Left cardiac atrium (tissue), 4 donors: Measurements from ENCODE around the gene AVL9. TPM values are rescaled to one million over a fixed set of nuclear protein-coding genes. Genes with fewer than 3 reads are reported as not detected.
A peak's percentile ranks its signal among the peaks of the same experiment; 100 is the strongest.
"Not testable (repeated sequence)": the region's sequence is repeated elsewhere in the genome, so short reads cannot be mapped to it uniquely, and the experiment has no call there.

Source experiments
- ATAC-seq, 2 donors: fragments of 200-7000 bp; cut with Tn5 transposase; one replicate each; pipeline ENCODE4 v1.9.1; 2020; ENCODE audit warnings: mild to moderate bottlenecking in 2 of 2, moderate library complexity in 2 of 2
- DNase-seq: peaks from one replicate; pipeline ENCODE4 v3.0.0-alpha.2; 2020
- intact Hi-C, 2 donors: fragments of 100-400 bp; cut with DNase I; formaldehyde crosslinking; loops; one replicate each; pipeline versions ENCODE4 v1.14.1 to v1.15.1; 2022 to 2023
- total RNA-seq, 2 donors: library from RNA; stranded (reverse); fragmentation: NEBNext Ultra II Directional; extraction: Animal tissue kit (Norgen Biotek cat#: 25700); gene quantifications; one replicate each; pipeline ENCODE4 v1.2.1, GENCODE V29; 2021
- donor health status: DM: no; HTN: yes; CAD: no.
- donor health status: DM: no; HTN: yes; CAD: no; lungs with severe emphysema.
- donor health status: DM: yes; HTN: yes; CAD: no.
- donor health status: Dilated cardiomyopathy.

The AVL9 gene
- total RNA-seq, 2 donors from 2014 or later = 14.6 to 24.1 TPM

DNA sequence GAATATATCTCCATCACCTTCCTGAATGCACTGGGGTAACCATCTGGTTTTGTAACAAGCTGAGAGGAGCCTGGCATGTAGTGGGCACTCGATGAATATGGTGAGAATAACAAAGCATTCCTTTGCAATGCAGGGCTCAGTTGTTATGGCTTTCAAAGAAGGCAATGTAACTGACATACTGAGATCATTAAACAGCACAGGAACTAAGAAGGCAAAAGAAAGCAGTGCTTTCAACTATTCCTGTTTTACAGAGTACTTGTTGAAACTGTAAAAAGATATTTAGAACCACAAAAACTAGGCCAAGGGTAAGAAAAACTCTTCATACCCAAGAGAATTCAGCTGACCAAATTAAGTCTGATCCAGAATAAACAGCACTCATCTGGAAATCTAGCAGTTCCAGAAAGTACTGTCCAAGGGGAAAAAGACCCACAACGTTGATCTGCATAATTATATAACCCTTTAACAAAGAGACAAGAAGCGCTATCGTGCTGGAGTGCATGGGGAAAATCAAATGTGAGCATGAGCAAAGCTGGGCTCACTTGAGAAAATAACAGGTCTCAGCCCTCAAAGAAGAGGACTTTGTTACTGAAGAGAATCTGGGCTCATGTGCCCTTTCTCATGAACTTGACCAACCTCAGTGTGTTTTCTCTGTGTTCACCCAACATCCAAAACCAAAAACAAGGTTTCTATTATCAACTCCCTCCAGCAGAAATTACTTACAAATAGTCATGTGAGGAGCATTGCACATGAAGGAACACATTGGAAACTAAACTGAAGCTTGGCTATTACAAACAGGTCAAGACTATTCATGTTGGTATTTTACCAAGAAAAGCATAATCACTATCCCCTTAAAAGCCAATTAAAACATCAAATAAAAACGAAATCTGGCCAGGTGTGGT is 116.2 kb downstream of the AVL9 start:
- no peak for DNase-seq
- intact Hi-C loops = no loop called here
- peak; percentile 75 to 77 for ATAC-seq

DNA sequence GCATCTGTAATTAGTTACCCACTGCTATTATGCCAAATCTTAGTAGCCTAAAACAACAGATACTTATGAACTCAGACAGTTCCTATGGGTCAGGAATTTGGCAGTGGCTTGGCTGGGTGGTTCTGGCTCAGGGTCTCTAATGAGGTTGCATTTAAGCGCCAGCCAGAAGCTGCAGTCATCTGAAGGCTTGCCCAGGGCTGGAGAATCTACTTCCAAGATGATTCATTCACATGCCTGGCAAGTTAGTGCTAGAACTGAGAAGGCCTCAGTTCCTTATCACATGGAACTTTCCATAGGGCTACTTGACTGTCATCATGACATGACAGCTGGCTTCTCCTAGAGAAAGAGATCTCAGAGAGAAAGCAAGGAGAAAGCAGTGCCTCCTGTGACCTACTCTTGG is 121.3 kb downstream of the AVL9 start:
- intact Hi-C loops = no loop called here
- ATAC-seq (peak; percentile 68 to 97), DNase-seq (peak; percentile 75)

DNA sequence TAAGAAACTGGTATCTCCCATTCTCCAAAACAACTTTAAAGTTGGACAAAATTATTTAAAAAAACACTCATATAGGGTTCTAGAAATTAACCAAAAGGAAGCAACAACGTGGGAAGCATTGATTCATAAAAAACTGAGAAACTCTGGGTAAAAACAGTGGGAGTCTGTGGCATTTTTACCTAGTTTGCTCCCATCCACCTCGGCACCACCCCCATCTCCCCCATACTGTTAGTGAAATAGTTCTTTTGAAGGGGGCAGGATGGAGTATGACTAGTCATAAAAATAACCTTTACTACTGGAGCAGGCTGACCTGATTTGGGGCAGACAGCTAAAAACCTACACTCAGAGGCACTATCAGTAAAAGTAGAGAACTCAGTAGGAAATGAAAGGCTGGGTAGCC is 123.2 kb downstream of the AVL9 start:
- ATAC-seq (no peak), DNase-seq (no peak)
- intact Hi-C loops = no loop called here

DNA sequence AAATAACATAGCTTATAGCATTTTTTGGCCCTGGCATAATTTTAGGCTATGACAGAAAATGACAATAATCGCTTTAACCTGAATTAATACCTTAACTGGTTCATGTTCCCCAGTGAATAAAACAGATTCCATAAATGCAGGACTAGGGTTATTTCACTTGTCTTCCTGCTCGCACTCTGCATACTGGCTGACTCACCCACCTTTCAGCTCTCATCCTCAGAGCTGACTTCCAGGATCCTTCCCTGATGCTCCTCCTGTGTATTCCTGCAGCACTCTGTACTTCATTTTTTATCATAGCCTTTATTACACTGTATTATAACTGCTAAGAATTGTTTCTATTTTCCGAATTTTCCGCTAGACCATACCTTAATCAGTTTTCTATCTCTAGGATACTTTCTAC is 123.7 kb downstream of the AVL9 start:
- ATAC-seq (no peak), DNase-seq (no peak)
- intact Hi-C loops = no loop called here

DNA sequence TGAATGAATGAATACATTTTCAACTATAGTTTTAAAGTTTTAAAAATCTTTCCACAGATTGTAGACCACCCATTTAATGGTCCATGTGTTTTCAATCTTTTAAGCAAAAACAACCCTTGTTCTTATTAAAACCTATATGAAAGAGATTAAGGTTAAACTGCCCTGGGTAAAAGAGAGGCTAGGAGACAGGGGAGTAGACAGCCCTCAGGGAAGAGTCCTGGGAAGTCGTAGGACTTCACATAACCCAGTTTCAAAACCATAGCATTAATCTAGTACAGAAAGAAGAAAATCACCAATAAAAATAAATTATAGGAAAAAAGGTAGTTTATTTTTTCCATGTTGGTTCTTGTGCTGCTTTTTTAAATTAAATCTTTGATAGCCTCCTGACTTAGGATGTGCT is 124.1 kb downstream of the AVL9 start:
- intact Hi-C loops, DNase-seq, ATAC-seq: not testable (repeated sequence)

DNA sequence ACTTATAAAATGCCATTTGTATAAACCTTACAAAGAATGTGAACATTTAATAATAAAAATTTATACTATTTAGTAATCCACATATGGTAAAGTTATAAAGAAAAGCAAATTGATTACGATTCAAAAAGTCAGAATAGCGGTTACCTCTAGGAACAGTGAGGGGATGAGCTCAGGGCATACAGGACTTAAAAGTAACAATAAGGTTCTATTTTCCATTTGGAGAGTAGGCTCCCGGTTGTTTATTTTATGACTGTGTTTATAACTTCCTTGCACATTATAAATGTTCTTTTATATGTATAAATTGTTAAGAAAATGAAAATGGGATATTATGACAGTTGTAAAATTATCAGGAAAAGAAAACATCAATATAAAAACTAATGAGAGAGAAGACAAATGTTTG is 135.7 kb downstream of the AVL9 start:
- DNase-seq (no peak), ATAC-seq (no peak)
- intact Hi-C loops = no loop called here

DNA sequence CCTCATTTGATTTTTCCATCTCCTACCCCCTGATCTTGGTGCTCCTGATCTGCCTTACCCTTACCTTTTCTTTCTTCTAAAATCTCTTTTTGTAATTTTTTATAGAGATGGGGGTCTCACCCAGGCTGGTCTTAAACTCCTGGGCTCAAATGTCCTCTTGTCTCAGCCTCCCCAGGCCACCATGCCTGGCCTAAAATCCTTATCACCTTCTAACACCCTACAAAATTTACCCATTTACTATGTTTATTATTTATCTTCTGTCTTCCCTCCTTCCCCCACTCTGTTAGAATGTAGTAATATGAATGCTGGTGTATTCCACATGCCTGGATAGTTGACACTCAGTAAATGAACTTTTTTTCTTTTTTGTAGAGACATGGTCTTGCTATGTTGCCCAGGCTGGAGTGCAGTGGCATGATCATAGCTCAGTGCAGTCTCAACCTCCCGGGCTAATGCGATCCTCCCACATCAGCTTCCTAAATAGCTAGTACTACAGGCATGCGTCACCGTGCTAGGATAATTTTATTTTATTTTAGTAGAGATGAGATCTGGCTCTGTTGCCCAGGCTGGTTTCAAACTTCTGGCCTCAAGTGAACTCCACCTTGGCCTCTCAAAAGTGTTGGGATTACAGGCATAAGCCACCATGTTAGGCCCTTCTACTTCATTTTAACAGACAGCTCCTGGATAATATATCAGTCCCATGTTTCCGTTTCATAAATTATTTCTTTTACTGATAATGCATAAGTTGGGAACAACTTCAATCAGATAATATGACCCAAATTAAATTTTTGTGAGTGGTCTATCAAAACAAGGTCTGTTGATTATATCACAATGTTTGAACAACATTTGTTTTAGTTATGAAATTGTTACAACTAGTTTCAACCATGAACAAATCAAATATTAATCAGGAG is 136.6 kb downstream of the AVL9 start:
- DNase-seq, intact Hi-C loops, ATAC-seq: not testable (repeated sequence)

DNA sequence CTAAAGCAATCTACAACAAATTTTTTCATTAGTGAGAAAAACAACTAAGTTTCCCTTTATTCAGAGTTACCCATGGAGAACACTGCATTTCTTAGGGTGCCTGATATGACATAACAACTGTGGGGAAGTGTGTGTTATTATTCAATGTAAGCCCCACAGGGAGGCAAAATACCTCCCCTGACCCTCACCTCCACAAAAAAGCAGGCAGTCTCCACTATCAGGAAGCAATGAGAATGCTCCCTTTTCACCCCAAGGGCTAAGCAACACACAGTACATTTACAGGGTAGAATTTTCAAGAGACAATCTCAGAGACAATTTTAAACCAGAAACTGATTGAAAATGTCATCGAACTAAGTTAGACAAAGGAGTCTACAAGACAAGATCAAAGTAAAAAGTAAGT is 138.2 kb downstream of the AVL9 start:
- DNase-seq, intact Hi-C loops, ATAC-seq: not testable (repeated sequence)

DNA sequence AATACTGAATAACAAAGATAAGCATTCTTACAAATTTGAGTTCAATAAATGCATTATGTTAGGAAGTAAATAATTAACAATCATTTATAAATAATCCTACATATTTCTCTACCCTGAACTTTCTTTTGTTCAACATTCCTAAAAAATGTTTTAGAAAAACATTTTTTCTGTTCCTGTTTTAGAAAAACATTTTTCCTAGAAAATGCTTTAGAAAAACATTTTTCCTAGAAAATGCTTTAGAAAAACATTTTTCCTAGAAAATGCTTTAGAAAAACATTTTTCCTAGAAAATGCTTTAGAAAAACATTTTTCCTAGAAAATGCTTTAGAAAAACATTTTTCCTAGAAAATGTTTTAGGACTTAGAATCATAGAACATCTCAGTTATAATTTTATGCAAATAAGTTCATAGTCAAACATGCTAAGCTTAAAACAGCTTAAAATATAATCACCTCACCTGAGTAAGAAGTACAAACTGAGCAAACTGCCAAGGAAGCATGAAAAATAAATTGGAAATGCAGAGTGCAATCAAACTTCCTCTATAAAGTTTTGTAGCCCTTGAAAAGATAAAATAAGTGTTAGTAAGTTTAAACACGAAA is 139.6 kb downstream of the AVL9 start:
- ATAC-seq, DNase-seq, intact Hi-C loops: not testable (repeated sequence)

DNA sequence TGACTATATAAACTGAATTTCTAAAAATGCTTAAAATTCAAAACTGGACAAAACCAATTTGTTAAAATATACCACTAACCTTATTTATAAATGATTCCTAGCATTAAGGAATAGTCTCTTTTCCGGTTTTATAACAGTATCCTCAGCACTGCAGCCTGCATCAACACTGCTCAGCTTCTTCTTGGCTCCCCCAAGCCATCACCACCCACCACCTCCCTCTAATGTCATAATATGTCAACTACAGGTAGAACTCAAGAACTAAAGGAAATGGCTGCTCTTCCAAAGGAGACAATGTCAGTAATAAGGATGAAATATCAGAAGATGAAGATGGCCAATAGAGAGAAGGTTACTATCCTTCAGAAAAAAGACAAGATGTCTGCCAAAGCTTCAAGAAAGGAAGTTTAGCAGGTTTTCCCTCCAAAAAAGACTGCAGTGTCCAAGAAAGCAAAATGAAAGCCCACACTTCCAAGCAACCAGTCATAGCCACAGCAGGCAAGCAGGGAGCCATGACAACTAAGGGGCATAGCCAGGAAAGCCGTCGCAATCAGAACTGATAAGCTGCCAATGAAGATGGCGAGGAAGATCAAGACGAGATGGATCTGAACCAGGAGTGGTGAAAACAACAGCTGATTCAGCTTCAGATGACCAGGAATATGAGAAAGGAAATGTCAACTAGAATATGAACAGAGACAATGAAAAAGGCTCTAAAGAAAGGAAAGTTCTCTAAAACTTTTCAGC is 141.6 kb downstream of the AVL9 start:
- DNase-seq, ATAC-seq, intact Hi-C loops: not testable (repeated sequence)

DNA sequence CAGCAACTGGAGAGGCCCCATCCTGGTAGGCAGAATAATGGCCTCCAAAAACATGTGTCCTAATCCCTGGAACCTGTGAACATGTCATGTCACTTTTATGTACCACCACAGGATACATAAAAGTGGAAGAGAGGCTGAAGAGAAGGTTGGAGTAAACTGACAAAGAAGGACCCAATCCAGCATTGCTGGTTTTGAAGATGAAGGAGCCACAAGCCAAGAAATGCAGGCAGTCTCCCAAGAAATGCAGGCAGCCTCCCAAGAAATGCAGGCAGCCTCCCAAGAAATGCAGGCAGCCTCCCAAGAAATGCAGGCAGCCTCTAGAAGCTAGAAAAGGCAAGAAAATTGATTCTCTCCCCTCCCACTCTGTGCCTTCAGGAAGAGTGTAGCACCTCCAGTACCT is 142.3 kb downstream of the AVL9 start:
- ATAC-seq, intact Hi-C loops, DNase-seq: not testable (repeated sequence)

Other genes with a start within 250 kb of the AVL9 start
- gene LSM5, start 5.1 kb upstream of the AVL9 start, total RNA-seq = 10 to 100 TPM; 36.4 to 44.3 TPM